DLD1 (cell line): Measurements from ENCODE around the gene ACOT9.
"Not testable (repeated sequence)": the region's sequence is repeated elsewhere in the genome, so short reads cannot be mapped to it uniquely, and the experiment has no call there.

Experiments
- in situ Hi-C: cut with HindIII; loops from 2 replicates; pipeline ENCODE4 v1.10.0; 2017; ENCODE audit warnings: low sequenced_read_pairs

The ACOT9 gene

GRCh38 chrX:23766650-23767551 lies 23.8 kb upstream of the ACOT9 start:
- in situ Hi-C loops = no loop called here

DNA sequence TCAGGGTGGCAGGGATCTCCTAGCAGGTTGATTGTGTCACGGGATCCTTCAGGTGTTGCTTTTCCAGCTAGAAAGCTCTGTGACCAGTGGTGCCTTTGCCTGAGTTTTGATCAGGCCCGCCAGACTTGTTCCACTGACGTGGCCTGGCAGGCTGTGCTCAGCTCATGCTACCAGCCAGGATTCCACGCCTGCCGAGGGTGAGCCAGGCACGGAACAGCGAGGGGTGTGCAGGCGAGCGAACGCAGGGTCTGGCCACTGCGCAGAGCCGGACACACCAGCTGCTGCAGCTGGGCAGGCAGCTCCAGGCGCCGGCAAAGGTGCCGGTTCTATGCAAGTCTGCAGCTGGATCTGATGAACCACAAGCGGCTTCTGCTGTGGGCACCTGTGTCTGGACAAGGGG lies 22.8 kb upstream of the ACOT9 start:
- in situ Hi-C loops = no loop called here

GRCh38 chrX:23765449-23765848 lies 22.4 kb upstream of the ACOT9 start:
- in situ Hi-C loops = no loop called here

- in situ Hi-C loops = no loop called here
Measured at GRCh38 chrX:23764188-23764984, 21.3 kb upstream of the ACOT9 start.

- in situ Hi-C loops = no loop called here
Measured at GRCh38 chrX:23759821-23760220, 16.7 kb upstream of the ACOT9 start.

DNA sequence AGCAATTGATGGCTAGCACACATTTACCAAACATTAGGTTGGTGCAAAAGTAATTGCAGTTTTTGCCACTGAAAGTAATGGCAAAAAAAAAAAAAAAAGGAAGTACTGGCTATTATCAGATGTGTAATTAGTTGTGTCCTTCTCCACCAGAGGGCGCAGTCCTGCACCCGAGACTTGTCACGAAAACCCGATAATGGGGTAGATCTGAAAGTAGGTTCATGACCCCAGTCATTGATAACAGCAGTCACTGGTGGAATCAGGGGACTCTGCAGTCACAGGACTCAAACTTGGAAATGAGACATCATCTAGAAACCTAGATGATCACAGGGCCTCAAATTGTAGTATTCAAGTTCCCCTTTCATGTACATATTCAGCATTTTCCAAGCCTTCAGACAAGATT lies 13.1 kb upstream of the ACOT9 start:
- in situ Hi-C loops = no loop called here

GRCh38 chrX:23754664-23755063 lies 11.6 kb upstream of the ACOT9 start:
- in situ Hi-C loops = no loop called here

DNA sequence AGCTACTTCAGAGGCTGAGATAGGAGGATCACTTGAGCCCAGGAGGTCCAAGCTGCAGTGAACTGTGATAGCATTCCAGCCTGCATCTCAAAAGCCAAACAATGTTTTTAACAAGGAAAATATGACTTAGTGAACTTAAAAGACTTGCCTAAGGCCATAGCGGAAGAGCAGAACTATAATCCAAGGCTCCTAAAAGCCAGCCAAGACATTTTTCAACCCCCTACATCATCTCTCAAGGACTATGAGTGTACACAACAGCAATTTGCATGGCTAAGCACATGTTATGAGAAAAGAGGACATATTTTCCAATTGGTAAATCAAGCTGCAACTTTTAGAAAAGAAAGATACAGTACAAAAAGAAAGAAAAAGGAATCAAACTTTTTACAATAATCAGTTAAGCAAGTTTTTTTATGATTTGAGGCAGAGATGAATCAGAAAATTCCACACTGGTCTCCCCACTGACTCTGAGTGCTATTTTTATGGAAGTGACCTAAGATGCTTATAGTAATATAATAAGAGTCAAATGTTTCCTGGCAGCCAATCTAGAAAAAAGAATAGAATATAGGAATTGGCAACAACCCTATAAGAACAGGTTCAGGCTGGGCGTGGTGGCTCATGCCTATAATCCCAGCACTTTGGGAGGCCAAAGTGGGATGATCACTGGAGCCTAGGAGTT lies 9.8 kb upstream of the ACOT9 start:
- in situ Hi-C loops = no loop called here

DNA sequence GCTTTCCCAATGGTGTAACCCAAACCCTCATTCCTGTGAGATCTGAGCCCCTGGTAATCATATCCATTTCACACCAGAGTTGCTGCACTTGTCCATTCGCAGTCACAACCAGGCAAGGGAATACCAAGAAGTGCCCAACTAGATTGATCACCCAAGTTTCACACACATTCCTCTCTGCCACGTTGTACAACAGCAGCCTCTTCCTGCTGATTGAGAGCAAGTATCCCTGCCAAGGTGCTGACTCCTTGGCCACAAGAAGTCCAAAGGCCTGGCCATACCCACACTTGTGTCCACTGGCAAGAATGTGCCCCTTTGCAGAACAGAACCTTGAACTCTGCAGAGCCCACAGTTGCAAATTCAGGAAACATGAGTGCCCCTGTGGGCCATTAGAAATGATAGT lies 6.5 kb upstream of the ACOT9 start:
- in situ Hi-C loops = no loop called here

DNA sequence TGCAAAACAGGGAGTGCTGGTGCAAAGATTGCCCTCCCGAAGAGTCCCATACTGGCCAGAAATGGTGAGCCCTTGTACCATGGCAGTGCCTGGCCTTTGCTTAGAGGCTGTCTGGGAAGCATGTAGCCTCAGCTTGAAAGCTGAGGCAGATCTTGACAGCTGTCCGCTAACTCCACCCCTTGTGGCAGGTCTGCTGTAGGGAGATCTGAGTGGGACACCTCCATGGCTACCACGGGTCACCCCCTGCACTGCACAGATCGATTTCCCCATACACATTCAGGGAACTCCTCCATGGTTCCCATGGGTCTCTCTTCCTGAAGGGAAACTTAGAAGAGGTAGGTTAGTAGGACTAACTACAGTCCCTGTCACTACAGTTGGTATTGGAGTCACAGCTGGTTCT lies 6.1 kb upstream of the ACOT9 start:
- in situ Hi-C loops = no loop called here

- in situ Hi-C loops = no loop called here
Measured at GRCh38 chrX:23745786-23746185, 2.7 kb upstream of the ACOT9 start.

GRCh38 chrX:23743623-23743971 lies 521 bp upstream of the ACOT9 start:
- in situ Hi-C loops = not testable (repeated sequence)

GRCh38 chrX:23742174-23742696 lies 841 bp downstream of the ACOT9 start:
- in situ Hi-C loops = no loop called here

DNA sequence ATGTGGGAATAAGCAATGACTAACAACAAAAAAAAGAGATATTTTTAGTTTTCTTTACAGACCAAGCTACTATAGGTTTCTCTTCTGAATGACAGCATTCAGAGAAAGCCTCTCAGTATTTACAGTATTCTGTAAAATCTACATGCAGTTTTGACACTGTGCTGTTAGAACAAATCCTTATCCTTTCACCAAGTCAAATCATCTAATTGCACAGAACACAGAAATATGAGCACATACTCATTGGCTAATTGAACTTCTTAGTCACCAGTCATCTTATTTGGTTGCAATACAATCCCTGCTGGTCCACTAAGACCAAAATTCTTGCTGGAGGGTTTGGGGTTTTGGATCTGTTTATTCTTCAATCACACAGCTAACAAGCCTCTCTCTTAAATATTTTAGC lies 5.7 kb downstream of the ACOT9 start:
- in situ Hi-C loops = no loop called here

GRCh38 chrX:23736030-23736429 lies 7.0 kb downstream of the ACOT9 start:
- in situ Hi-C loops = no loop called here

- in situ Hi-C loops = no loop called here
Measured at GRCh38 chrX:23732704-23733103, 10.4 kb downstream of the ACOT9 start.

DNA sequence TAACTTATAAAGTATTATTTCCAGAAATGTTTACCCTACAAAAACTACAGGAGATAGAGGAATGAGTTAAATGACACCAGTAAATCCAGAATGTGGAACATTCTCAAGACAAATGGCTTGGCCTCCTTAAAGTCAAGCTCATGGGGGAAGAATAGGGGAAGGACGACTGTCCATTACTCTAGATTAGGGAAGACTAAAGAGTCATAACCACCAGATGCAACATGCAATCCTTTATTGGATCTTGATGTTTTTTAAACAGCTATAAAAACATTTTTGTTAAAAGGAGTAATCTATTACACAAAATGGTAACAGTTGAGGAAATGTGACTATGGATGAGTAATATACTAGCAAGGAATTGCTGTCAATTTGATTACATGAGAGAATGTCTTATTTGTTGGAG lies 11.1 kb downstream of the ACOT9 start:
- in situ Hi-C loops = no loop called here

DNA sequence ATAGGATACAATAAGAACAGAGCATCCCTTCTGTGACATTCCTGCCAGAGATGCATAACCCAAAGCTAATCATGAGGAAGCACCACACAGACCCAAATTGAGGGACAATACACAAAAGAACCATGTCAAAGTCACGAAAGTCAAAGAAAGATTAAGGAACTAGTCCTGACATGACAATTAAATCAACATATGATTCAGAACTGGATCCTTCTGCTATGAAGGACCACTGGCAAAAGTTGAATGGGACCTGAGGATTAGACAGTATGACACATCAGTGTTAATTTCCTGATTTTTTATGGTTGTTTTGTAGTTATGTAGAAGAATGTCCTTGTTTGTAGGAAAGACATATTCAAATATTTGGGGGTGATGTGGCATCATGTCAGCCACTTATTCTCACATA lies 13.9 kb downstream of the ACOT9 start:
- in situ Hi-C loops = no loop called here

DNA sequence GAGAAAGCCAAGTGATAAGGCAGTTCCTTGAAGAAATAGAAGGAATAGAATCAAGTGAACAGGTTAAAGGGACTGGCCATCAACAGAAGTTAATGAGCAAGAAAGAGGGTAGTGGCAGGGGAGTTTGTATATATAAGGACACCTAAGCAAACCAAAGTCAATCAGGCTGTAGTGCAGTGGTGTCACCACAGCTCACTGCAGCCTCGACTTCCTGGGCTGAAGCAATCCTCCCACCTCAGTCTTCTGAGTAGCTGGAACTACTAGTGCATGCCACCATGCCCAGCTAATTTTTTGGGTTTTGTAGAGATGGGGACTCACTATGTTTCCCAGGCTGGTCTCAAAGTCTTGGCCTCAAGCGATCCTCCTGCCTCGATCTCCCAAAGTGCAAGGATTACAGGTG lies 15.9 kb downstream of the ACOT9 start:
- in situ Hi-C loops = no loop called here

DNA sequence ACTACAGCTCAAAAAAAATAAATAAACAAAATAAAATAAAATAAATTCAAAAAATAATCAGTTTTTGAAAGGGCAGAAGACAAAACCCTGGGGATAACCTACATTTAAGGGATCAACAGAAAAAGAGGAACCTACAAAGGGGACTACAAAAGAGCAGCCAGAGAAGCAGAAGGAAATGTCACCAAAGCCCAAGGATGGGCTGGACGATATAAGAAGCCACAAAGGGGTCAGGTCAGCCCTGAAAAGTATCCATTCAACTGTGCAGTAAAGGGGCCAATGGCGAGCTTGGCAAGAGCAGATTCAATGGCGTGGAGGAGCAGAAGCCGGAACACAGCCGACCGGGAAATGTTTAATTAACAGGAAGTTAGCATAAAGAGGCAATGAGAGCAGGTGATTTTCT lies 16.9 kb downstream of the ACOT9 start:
- in situ Hi-C loops = no loop called here

DNA sequence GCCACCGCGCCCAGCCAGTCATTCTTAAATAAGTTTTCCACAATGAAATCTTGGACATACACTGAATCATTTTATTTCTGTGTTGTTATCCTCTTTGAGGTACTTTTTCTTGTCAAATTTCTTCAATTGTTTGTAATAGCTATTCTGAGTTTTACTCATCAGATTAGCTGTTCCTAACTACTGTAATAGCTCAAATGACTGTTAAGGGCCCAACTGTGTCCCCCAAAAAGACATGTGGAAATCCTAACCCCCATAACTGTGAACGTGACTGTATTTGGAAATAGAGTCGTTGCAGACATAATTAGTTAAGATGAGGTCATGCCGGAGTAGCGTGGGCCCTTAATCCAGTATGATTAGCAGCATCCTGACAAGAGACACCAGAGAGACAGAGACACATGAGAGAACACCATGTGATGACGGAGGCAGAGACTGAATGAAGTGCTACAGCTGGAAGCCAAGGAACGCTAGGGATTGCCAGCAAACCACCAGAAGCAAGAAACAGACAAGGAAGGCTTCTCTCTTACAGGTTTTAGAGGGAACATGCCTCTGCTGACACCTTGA lies 22.9 kb downstream of the ACOT9 start:
- in situ Hi-C loops = no loop called here
